Measurements from ENCODE around the gene NPEPL1. TPM values are rescaled to one million over a fixed set of nuclear protein-coding genes. Genes with fewer than 3 reads are reported as not detected.

Gene NPEPL1
- total and polyA plus RNA-seq, 8 donors = 15.3 to 134 (median 37.8) TPM

DNA sequence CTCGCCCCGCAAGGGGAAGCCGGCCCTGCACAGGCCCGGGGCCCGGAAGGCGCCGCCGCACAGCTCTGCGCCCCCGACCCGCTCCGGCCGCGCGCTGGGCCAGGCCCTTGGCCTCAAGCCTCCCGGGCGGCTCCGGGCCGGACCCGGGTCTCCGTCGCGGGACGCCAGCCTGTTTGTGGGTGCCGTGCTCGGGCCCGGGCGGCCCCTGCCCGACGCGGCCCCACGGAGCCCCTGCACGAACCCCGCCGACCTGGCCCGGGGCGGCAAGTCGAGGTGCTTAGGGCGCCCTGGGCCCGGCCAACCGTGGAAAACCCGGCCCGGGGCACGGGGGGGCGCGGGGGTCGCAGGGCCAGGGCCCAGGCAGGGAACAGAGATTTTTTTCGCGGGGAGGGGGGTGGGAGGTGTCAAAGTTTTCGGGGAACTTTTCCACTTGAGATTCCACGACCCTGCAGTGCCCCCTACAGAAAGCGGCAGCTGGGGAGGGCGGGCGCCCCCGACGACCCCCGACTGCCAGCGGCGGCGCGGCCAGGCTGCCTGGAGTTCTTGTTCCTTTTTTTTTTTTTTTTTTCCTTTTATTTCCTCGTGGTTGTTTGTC, 42.3 kb upstream of the NPEPL1 start:
- peak overlapping the region; percentile 87 to 99 (median 91) for H3K4me3 ChIP-seq
- 0 to 12% (median 1%) methylated on average over 30 to 62 of the region's 62 CpGs for WGBS, 5 donors
- H3K27me3 ChIP-seq = no peaks in the 10 kb centered on the region
- peaks cover 0 to under 1% (median 0%) of the 10 kb centered on the region in 4 donors for H3K36me3 ChIP-seq
- no peaks in the 10 kb centered on the region for H3K9me3 ChIP-seq
- H3K4me1 ChIP-seq = peaks cover 23 to 58% (median 35%) of the 10 kb centered on the region in 4 donors
- TF ChIP-seq POLR2AphosphoS5 (IDR thresholded peaks at IDR 0.05) (no peak), EP300 (IDR thresholded peaks at IDR 0.05) (no peak), POLR2A (IDR thresholded peaks at IDR 0.05) (no peak)
- TF ChIP-seq, protein P1, sequence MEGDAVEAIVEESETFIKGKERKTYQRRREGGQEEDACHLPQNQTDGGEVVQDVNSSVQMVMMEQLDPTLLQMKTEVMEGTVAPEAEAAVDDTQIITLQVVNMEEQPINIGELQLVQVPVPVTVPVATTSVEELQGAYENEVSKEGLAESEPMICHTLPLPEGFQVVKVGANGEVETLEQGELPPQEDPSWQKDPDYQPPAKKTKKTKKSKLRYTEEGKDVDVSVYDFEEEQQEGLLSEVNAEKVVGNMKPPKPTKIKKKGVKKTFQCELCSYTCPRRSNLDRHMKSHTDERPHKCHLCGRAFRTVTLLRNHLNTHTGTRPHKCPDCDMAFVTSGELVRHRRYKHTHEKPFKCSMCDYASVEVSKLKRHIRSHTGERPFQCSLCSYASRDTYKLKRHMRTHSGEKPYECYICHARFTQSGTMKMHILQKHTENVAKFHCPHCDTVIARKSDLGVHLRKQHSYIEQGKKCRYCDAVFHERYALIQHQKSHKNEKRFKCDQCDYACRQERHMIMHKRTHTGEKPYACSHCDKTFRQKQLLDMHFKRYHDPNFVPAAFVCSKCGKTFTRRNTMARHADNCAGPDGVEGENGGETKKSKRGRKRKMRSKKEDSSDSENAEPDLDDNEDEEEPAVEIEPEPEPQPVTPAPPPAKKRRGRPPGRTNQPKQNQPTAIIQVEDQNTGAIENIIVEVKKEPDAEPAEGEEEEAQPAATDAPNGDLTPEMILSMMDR (IDR thresholded peaks at IDR 0.05) = no peak
- no peak for DNase-seq
- peak overlapping the region; percentile 88 to 99 (median 95) for H3K27ac ChIP-seq
- intact Hi-C loops (cut with DNase I; ENCODE audit: low total_unique reads) = no loop called here

DNA sequence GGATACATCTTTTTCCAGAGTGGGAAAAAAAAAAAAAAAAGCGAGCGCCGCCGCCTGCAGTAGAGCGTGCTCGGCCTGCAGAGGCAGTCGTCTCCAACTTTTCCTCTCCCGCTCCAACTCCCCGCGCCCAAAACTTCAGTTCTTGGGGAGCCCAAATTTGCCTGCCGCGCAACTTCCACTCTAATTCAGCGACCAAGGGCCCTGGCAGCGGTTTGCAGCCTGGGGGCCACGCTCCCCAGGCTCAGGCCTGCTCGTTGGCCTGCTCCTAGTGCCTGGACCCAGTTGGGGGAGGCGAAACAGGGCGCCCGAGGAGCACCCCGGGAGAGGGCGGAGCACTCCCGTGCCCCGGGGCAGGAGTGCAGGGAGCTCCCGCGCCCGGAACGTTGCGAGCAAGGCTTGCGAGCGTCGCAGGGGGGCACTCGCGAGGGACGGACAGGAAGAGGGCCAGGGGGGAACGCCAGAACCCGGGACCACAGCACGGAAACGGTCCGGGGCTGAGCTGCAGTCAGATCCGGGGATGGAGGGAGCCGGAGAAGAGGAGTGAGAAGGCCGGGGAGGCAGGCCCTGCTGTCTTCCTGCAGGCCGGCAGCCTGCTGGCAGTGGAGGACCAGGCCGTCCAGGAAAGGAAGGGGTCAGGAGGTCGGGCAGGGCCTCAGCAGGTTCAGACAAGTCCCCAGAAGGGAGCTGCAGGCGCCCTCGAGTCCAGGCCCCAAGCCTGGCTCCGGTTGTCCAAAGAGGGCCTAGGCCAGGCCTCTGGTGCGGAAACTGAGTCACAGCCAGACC, 41.6 kb upstream of the NPEPL1 start, which contains the start of gene STX16:
STX16 (plus strand) TSS at position 508 of the 783 bp plus-strand sequence. CDS start 724 bp downstream, outside the sequence.
- WGBS, 5 donors = 0 to 1% (median 0%) methylated on average over 40 to 49 of the region's 49 CpGs
- Histone ChIP-seq H3K4me3 (peak within 1 kb of the TSS; percentile 87 to 99 (median 91)), H3K27ac (peak within 1 kb of the TSS; percentile 88 to 99 (median 95)), H3K9me3 (no peaks in the 10 kb centered on the region), H3K36me3 (peaks cover 0 to 7% (median 0%) of the 10 kb centered on the region in 4 donors), H3K4me1 (peaks cover 30 to 65% (median 42%) of the 10 kb centered on the region in 4 donors), H3K27me3 (no peaks in the 10 kb centered on the region)
- peak; percentile 92 to 97 for DNase-seq
- peak; percentile 62 to 85 (median 78) for TF ChIP-seq POLR2AphosphoS5 (IDR thresholded peaks at IDR 0.05)
- no peak for TF ChIP-seq POLR2A (IDR thresholded peaks at IDR 0.05)
- TF ChIP-seq, protein P1 (IDR thresholded peaks at IDR 0.05) = peak in 5 of 7 experiments; percentile 39 to 63 (median 45)
- TF ChIP-seq EP300 (IDR thresholded peaks at IDR 0.05) = no peak
- intact Hi-C loops (cut with DNase I; ENCODE audit: low total_unique reads) = no loop called here

DNA sequence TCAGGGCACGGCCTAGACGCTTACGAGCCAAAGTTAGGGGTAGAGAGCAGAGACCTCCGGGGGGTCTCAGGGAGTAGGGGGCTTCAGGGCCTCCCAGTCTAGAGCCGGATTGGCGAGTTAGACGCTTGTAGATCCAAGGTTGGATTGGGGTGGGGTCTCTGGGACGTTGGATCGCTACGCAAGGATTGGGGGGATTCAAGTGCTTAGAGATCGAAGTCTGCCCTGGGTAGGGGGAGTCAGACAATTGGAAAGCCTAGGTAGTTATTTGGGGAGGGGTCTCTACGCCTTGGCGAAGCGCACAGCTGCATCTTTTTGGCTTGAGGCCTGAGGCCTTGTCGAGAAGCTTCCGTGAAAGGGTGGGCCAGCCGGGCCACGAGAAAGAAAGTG, 41.0 kb upstream of the NPEPL1 start:
- intact Hi-C loops (cut with DNase I; ENCODE audit: low total_unique reads) = no loop called here
- no peak for TF ChIP-seq POLR2AphosphoS5 (IDR thresholded peaks at IDR 0.05)
- TF ChIP-seq EP300 (IDR thresholded peaks at IDR 0.05) = no peak
- TF ChIP-seq, protein P1 (IDR thresholded peaks at IDR 0.05) = no peak
- TF ChIP-seq POLR2A (IDR thresholded peaks at IDR 0.05) = no peak

DNA sequence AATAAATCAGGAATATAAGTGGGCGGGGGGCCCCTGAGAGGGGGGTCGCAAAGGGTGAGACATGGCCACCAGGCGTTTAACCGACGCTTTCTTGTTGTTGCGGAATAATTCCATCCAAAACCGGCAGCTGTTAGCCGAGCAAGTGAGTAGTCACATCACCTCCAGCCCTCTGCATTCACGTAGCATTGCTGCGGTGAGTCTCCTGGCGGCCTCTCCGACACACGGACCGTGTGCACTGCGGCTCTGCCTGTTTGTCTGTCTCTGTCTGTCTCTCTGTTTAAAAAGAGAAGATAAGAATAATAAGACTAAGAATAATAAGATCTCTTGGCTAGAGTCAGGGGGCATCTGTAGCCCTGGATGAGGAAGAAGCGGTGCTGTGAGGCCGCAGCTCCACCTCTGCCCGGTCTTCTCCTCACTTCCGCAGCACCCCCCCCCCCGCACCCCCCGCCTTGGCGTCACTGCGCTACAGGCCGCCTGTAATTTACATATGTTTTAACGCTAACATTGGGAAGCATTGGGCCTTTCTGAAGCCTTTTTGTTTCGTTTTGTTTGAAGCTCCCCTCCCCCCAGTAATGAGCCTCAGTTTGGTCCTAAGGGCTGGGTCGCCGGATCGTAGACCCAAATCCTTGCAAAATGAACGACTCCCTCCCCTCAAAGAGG, 40.5 kb upstream of the NPEPL1 start:
- Histone ChIP-seq H3K4me3 (peak overlapping the region; percentile 87 to 99 (median 91)), H3K9me3 (no peaks in the 10 kb centered on the region), H3K27ac (peak overlapping the region; percentile 88 to 99 (median 95)), H3K4me1 (peaks cover 38 to 75% (median 52%) of the 10 kb centered on the region in 4 donors), H3K36me3 (peaks cover 0 to 7% (median 0%) of the 10 kb centered on the region in 4 donors), H3K27me3 (no peaks in the 10 kb centered on the region)
- no peak for TF ChIP-seq POLR2A (IDR thresholded peaks at IDR 0.05)
- peak in 1 of 3 donors; percentile 48 for TF ChIP-seq POLR2AphosphoS5 (IDR thresholded peaks at IDR 0.05)
- peak; percentile 66 to 90 for DNase-seq
- intact Hi-C loops (cut with DNase I; ENCODE audit: low total_unique reads) = no loop called here
- 0 to 1% (median 1%) methylated on average over 30 of the region's 30 CpGs for whole genome bisulfite sequencing, 5 donors

More for the DNA sequence above, 41.0 kb upstream of the NPEPL1 start:
- Histone ChIP-seq H3K36me3 (peaks cover 0 to 7% (median 0%) of the 10 kb centered on the region in 4 donors), H3K27ac (peak overlapping the region; percentile 88 to 99 (median 95)), H3K4me1 (peaks cover 35 to 71% (median 47%) of the 10 kb centered on the region in 4 donors), H3K4me3 (peak overlapping the region; percentile 87 to 99 (median 91)), H3K27me3 (no peaks in the 10 kb centered on the region), H3K9me3 (no peaks in the 10 kb centered on the region)
- DNase-seq = peak in 1 of 2 donors; percentile 95
- 0 to 1% (median 0%) methylated on average over 17 to 18 of the region's 18 CpGs for WGBS, 5 donors
